GM06990 (cell line): ENCODE data around the gene NSUN6.

ENCODE experiments used
- DNase-seq: peaks from one replicate; pipeline ENCODE4 v3.0.0-alpha.2; 2011; ENCODE audit not compliant: insufficient read length; ENCODE audit errors: extremely low read depth
- H3K27me3 ChIP-seq: replicated peaks from 2 replicates; pipeline ENCODE4 v1.6.0; 2011; ENCODE audit warnings: low read length; ENCODE audit not compliant: control insufficient read depth, insufficient read depth
- H3K36me3 ChIP-seq: 2 replicates; pipeline ENCODE4 v1.5.1; 2011; ENCODE audit warnings: low read length; ENCODE audit not compliant: control insufficient read depth, insufficient read depth
- H3K4me3 ChIP-seq: replicated peaks from 2 replicates; pipeline ENCODE4 v1.5.1; 2011; ENCODE audit warnings: low read depth, mild to moderate bottlenecking, control low read depth, low read length
- CTCF ChIP-seq: IDR thresholded peaks from 2 replicates; pipeline ENCODE4 v1.5.1; 2011; ENCODE audit warnings: low read length, control low read depth, mild to moderate bottlenecking, inconsistent platforms; ENCODE audit not compliant: insufficient read depth, poor library complexity, severe bottlenecking

The NSUN6 gene

GRCh38 chr10:18620856-18621255 is 30.5 kb downstream of the NSUN6 start:
- TF ChIP-seq CTCF: no peak
- no peak for DNase-seq
- Histone ChIP-seq H3K27me3 (no peaks in the 10 kb centered on the region), H3K4me3 (no peak overlapping the region), H3K36me3 (peaks cover 5% of the 10 kb centered on the region; the same call in 1 of the 2 replicates)

GRCh38 chr10:18619016-18619415 is 32.4 kb downstream of the NSUN6 start:
- no peak for DNase-seq
- Histone ChIP-seq H3K4me3 (no peak overlapping the region), H3K36me3 (peaks cover 5% of the 10 kb centered on the region; the same call in 1 of the 2 replicates), H3K27me3 (no peaks in the 10 kb centered on the region)
- TF ChIP-seq CTCF: no peak

DNA sequence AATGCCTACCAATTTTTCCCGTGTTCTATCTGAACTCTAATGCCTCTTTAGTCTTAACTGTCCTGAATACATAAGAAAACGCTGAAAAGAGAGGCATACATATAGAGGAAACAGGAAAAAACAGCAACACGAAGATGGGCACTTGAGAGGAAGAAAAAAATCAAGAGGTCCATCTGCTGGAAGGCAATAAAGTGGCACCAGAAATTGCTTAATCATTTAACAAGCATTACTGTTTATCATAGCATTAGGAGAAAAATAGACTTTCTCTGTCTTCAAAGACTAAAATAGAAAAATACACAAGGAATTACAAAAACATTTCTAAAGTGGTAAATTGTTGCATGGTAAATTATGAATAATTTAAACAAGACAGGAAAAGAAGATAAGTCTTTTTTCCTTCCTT is 35.0 kb downstream of the NSUN6 start:
- DNase-seq: no peak
- Histone ChIP-seq H3K4me3 (no peak overlapping the region), H3K27me3 (no peaks in the 10 kb centered on the region), H3K36me3 (peaks cover 2% of the 10 kb centered on the region; the same call in 1 of the 2 replicates)
- TF ChIP-seq CTCF: no peak

GRCh38 chr10:18615618-18616017 is 35.8 kb downstream of the NSUN6 start:
- no peak for TF ChIP-seq CTCF
- peaks cover 1% of the 10 kb centered on the region; the same call in 1 of the 2 replicates for H3K36me3 ChIP-seq
- no peaks in the 10 kb centered on the region for H3K27me3 ChIP-seq
- no peak overlapping the region for H3K4me3 ChIP-seq
- no peak for DNase-seq

GRCh38 chr10:18611168-18611567 is 40.2 kb downstream of the NSUN6 start:
- DNase-seq: no peak
- TF ChIP-seq CTCF: no peak
- H3K36me3 ChIP-seq: peaks cover 1% of the 10 kb centered on the region; the same call in 1 of the 2 replicates
- no peaks in the 10 kb centered on the region for H3K27me3 ChIP-seq
- H3K4me3 ChIP-seq: no peak overlapping the region

DNA sequence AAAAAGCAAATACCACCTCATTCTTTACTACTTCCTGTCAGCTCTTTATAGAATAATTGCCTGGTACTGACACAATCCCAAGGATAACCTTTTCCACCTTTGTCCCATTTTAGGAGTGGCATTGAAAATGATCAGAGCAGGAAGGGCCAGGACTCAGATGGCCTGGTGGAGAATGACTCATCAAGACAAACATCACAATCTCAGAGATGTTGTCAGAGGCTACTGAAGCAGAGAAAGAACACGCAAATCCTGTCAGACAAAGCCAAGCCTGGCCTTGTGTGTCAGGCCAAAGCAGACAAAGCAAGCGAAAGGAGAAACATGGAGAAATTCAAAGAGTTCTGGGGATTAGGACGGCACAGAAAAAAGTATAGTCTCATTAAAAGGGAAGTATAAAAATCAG is 40.9 kb downstream of the NSUN6 start:
- H3K4me3 ChIP-seq: no peak overlapping the region
- H3K27me3 ChIP-seq: no peaks in the 10 kb centered on the region
- no peak for TF ChIP-seq CTCF
- peaks cover 1% of the 10 kb centered on the region; the same call in 1 of the 2 replicates for H3K36me3 ChIP-seq
- no peak for DNase-seq
